Astrocyte of the spinal cord (primary cell): ENCODE data around the gene RBMS1.

Experiments used
- DNase-seq: peaks from one replicate; pipeline ENCODE4 v3.0.0; 2011; ENCODE audit warnings: low read depth, low spot score
- H3K4me3 ChIP-seq: 2 replicates; pipeline ENCODE4 v1.5.1; 2011; ENCODE audit warnings: low read depth, mild to moderate bottlenecking, low read length, moderate library complexity
- in situ Hi-C: cut with HindIII; loops from 2 replicates; pipeline ENCODE4 v1.10.0; 2017; ENCODE audit warnings: low sequenced_read_pairs
- TF ChIP-seq, protein P1 (sequence below): IDR thresholded peaks from 2 replicates; pipeline ENCODE4 v1.5.1; 2012; ENCODE audit warnings: low read depth, mild to moderate bottlenecking, low read length, inconsistent platforms

Gene RBMS1

GRCh38 chr2:160432633-160433032, 61.0 kb downstream of the RBMS1 start:
- TF ChIP-seq, protein P1, sequence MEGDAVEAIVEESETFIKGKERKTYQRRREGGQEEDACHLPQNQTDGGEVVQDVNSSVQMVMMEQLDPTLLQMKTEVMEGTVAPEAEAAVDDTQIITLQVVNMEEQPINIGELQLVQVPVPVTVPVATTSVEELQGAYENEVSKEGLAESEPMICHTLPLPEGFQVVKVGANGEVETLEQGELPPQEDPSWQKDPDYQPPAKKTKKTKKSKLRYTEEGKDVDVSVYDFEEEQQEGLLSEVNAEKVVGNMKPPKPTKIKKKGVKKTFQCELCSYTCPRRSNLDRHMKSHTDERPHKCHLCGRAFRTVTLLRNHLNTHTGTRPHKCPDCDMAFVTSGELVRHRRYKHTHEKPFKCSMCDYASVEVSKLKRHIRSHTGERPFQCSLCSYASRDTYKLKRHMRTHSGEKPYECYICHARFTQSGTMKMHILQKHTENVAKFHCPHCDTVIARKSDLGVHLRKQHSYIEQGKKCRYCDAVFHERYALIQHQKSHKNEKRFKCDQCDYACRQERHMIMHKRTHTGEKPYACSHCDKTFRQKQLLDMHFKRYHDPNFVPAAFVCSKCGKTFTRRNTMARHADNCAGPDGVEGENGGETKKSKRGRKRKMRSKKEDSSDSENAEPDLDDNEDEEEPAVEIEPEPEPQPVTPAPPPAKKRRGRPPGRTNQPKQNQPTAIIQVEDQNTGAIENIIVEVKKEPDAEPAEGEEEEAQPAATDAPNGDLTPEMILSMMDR = no peak
- in situ Hi-C loops = no loop called here
- DNase-seq = peak; percentile 63
- no peak overlapping the region for H3K4me3 ChIP-seq

GRCh38 chr2:160431441-160431840, 62.2 kb downstream of the RBMS1 start:
- DNase-seq = no peak
- TF ChIP-seq, protein P1 = no peak
- in situ Hi-C loops = no loop called here
- no peak overlapping the region for H3K4me3 ChIP-seq

DNA sequence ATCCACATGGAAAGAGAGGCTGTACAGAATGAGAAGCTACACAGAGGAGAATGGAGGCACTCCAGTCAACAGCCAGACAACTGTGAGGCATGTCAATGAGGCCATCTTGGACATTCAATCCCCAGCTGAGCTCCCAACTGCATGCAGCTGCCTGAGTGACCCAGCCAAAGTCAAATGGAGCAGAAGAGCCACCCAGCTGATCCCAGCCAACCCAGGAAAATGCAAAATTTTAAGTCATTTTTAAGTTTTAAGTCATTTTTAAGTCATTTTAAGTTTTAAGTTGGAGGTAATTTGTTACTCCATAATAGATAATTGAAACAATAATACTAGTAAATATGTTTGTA, 63.6 kb downstream of the RBMS1 start:
- in situ Hi-C loops = no loop called here
- H3K4me3 ChIP-seq = no peak overlapping the region
- TF ChIP-seq, protein P1 = no peak
- DNase-seq = no peak

- in situ Hi-C loops = no loop called here
- TF ChIP-seq, protein P1 = peak; percentile 48
- no peak overlapping the region for H3K4me3 ChIP-seq
- DNase-seq = peak; percentile 80
Observed at GRCh38 chr2:160429248-160430000, 64.2 kb downstream of the RBMS1 start.

- no peak overlapping the region for H3K4me3 ChIP-seq
- TF ChIP-seq, protein P1 = no peak
- no peak for DNase-seq
- in situ Hi-C loops = no loop called here
Observed at GRCh38 chr2:160428405-160428763, 65.2 kb downstream of the RBMS1 start.

DNA sequence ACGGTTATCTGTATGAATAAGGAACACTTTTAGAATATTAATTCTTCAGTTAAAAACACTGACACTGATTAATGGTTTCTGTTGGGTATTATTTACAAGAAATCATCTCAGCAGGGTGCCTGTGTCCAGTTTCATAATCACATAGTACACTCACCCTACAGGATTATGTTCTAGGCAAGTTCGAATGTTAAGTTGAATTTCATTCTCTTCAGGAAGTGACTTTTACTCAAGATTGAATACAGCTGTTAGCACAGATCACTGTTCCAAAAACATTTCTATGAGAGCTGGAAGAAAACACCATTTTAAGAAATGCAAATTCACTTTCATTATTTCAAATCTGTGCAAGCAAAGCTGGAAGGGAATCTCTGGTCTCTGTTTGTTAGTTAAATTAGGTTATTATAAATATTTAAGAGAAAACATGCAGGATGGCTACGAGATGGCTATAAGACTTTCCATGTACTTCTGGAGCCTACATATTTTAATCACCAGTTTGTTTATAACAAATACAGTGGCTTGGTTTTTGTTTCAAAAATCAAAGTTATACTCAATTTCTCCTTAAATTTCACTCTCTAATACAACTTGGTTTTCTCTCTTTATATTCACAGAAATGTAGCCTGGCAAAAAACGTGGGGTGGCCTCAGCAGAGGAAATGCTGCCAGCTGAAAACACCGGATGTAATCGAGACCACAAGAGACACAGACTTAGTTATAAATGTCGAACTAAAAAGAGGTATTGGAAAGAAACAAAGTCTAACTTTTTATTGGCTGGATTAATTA, 65.8 kb downstream of the RBMS1 start:
- H3K4me3 ChIP-seq = no peak overlapping the region
- DNase-seq = peak; percentile 76
- in situ Hi-C loops = no loop called here
- TF ChIP-seq, protein P1 = no peak
